HepG2 (cell line): ENCODE measurements around the gene PRODH. TPM values are rescaled to one million over a fixed set of nuclear protein-coding genes. Genes with fewer than 3 reads are reported as not detected.
"Not testable (repeated sequence)": the region's sequence is repeated elsewhere in the genome, so short reads cannot be mapped to it uniquely, and the experiment has no call there.

Source experiments
- ATAC-seq: fragments of 200-7000 bp; cut with Tn5 transposase; 3 replicates; pipeline ENCODE4 v1.9.1; 2020; ENCODE audit warnings: mild to moderate bottlenecking, moderate library complexity
- BruUV-seq: library from RNA; stranded (reverse); fragments of 400-500 nt; replicated peaks from 2 replicates; lab custom pipeline; 2021; lab: Mats Ljungman, UMichigan
- CTCF ChIA-PET: fragments of 300-600 bp; formaldehyde crosslinking; extraction: SDS; loops from one replicate; lab custom pipeline; 2021; ENCODE audit warnings: low total read pairs, inconsistent platforms, low intra/inter-chr PET ratio; lab: Yijun Ruan, JAX
- POLR2A ChIA-PET: fragments of 350-600 bp; sonication (Branson Sonifier 250); formaldehyde crosslinking; loops from one replicate; lab custom pipeline; 2020; ENCODE audit warnings: antibody characterized with exemption, inconsistent platforms; lab: Yijun Ruan, JAX
- DNase-seq: peaks from one replicate; pipeline ENCODE4 v3.0.0-alpha.2; 2015; ENCODE audit warnings: low spot score
- FAIRE-seq: peaks from 3 replicates; lab custom pipeline; 2011; peaks lifted over from hg19 to GRCh38; lab: Jason Lieb, UNC
- H2AFZ ChIP-seq: one replicate; pipeline ENCODE4 v1.6.1; 2011; ENCODE audit warnings: low read length, inconsistent platforms
- H3K27ac ChIP-seq: fragments of 300-600 bp; 3 replicates; pipeline ENCODE4 v1.8.0; 2011; ENCODE audit warnings: mixed run types, mild to moderate bottlenecking, mixed read lengths, low read length, inconsistent platforms; ENCODE audit not compliant: insufficient read depth; ENCODE audit errors: extremely low read length
- H3K27me3 ChIP-seq, 2 experiments: fragments of 200-600 bp in 1 of 2; 2 replicates in 1 of 2; 3 replicates in 1 of 2; pipeline versions ENCODE4 v1.6.0 to v1.8.0; 2011; ENCODE audit warnings: low read length in 2 of 2, mild to moderate bottlenecking in 2 of 2, moderate library complexity in 2 of 2, inconsistent platforms in 1 of 2; ENCODE audit not compliant: insufficient read depth in 2 of 2, control insufficient read depth in 1 of 2
- H3K36me3 ChIP-seq, 2 experiments: fragments of 200-600 bp in 1 of 2; replicated peaks in 1 of 2; 2 replicates in 1 of 2; 3 replicates in 1 of 2; pipeline versions ENCODE4 v1.5.1 to v1.8.0; 2011; ENCODE audit warnings: low read length in 2 of 2, inconsistent platforms in 1 of 2; ENCODE audit not compliant: insufficient read depth in 2 of 2, control insufficient read depth in 1 of 2
- H3K4me1 ChIP-seq: 2 replicates; pipeline ENCODE4 v1.5.1; 2012; ENCODE audit warnings: low read length, inconsistent platforms; ENCODE audit not compliant: insufficient read depth
- H3K4me2 ChIP-seq: 2 replicates; pipeline ENCODE4 v1.6.0; 2011; ENCODE audit warnings: low read depth, low read length, inconsistent platforms
- H3K4me3 ChIP-seq, 3 experiments: fragments of 200-600 bp in 1 of 3; sonication (generic), shearing (Covaris generic) in 1 of 3; replicated peaks in 1 of 3; 2 replicates each; pipeline ENCODE4 v1.5.1; 2011 to 2016; ENCODE audit warnings: low read length in 3 of 3, inconsistent platforms in 2 of 3, low read depth in 2 of 3, mild to moderate bottlenecking in 2 of 3, control low read depth in 1 of 3, mixed read lengths in 1 of 3; ENCODE audit not compliant: insufficient read depth in 1 of 3
- H3K79me2 ChIP-seq: one replicate; pipeline ENCODE4 v1.6.1; 2011; ENCODE audit warnings: low read length, inconsistent platforms; ENCODE audit not compliant: insufficient read depth
- H3K9ac ChIP-seq: 2 replicates; pipeline ENCODE4 v1.6.0; 2011; ENCODE audit warnings: mild to moderate bottlenecking, low read depth, low read length, inconsistent platforms; ENCODE audit not compliant: insufficient read depth
- H3K9me3 ChIP-seq: 2 replicates; pipeline ENCODE4 v1.5.1; 2012; ENCODE audit warnings: mild to moderate bottlenecking, low read length
- H4K20me1 ChIP-seq: 2 replicates; pipeline ENCODE4 v1.6.0; 2011; ENCODE audit warnings: inconsistent platforms, mild to moderate bottlenecking, low read length, moderate library complexity; ENCODE audit not compliant: insufficient read depth
- WGBS: methylation state at CpG from one replicate; pipeline ENCODE4 v1.1.6; 2017; ENCODE audit warnings: low lambda C conversion rate; 5-methylcytosine and 5-hydroxymethylcytosine counted together
- in situ Hi-C: cut with HindIII; loops from 2 replicates; pipeline ENCODE4 v1.10.0; 2017; ENCODE audit warnings: low pct_unique_long_range_greater_than_20kb; ENCODE audit not compliant: extremely low pct_ligation_motif_present
- intact Hi-C: fragments of 100-400 bp; cut with micrococcal nuclease; formaldehyde crosslinking; loops from one replicate; pipeline ENCODE4 v1.10.0; 2022; ENCODE audit not compliant: unreplicated experiment
- polyA plus RNA-seq, 8 experiments: library from polyadenylated mRNA; depleted of rRNA in 3 of 8; stranded (reverse) in 7 of 8; unstranded in 1 of 8; fragments of >200 nt; fragmentation: Illumina TruSeq in 4 of 8; extraction: Trizol in 4 of 8; gene quantifications; 2 replicates each; pipeline versions ENCODE4 v1.2.1 to v1.2.3, GENCODE V29; 2011 to 2016; ENCODE audit warnings: low read depth in 4 of 8, missing spikeins in 1 of 8, mixed read lengths in 1 of 8; ENCODE audit not compliant: insufficient read depth in 1 of 8
- total RNA-seq, 5 experiments: library from RNA; depleted of rRNA; stranded (reverse); fragments of >200 nt; fragmentation: Illumina TruSeq; extraction: Trizol; gene quantifications; 2 replicates each; pipeline ENCODE4 v1.2.3, GENCODE V29; 2016; ENCODE audit warnings: low read depth in 1 of 5
- TF ChIP-seq, protein P1 (sequence below): IDR thresholded peaks from 2 replicates; pipeline ENCODE4 v1.6.1; 2016; ENCODE audit warnings: low read depth, missing genetic modification reagents, missing compliant biosample characterization
- TF ChIP-seq, protein P2 (sequence below): sonication (generic); formaldehyde crosslinking; IDR thresholded peaks from 2 replicates; pipeline ENCODE4 v1.4.0; 2020; ENCODE audit warnings: mild to moderate bottlenecking, missing genetic modification reagents

PRODH gene
- total and polyA plus RNA-seq, 2 of the 13 experiments (the other 11 are each of a cell fraction or from before 2014, with no cell fraction given), result 0.29 to 0.30 TPM

DNA sequence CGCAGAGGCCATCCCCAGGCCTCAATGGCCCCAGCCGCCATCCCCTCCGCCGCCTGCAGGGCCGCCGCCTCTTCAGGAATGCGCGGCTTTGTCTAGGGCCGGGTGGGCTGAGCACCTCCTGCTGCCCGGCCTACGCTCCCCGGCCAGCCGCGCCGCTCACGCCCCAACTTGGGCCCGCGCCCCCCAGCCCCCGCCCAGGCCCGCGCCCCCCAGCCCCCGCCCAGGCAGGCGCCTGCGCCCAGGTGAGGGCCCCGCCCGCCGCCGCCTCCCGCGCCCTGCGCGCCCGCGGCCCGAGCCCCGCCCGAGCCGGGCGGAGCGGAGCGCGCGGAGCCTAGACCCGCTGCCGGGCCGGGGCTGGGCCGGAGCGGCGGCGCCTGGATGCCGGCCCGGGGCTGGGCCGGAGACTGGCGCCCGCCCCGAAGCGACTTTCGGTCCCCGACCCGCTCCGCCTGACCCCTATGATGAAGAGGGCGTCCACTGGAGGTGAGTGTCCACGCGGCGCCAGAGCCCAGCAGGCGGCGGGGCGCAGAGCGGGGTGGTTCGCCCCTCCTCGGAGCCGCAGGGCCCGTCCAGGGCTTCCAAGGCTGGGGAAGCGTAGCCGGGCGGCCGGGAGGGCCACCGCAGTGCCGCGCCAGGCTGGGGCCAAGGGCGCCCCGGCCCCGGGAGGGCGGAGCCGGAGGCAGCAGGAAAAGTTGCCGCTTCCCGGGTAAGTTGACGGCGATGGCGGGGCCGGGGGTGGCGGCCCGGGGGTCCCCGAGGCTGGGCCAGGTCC is 34.3 kb upstream of the PRODH start (continued):
- TF ChIP-seq, protein P1, sequence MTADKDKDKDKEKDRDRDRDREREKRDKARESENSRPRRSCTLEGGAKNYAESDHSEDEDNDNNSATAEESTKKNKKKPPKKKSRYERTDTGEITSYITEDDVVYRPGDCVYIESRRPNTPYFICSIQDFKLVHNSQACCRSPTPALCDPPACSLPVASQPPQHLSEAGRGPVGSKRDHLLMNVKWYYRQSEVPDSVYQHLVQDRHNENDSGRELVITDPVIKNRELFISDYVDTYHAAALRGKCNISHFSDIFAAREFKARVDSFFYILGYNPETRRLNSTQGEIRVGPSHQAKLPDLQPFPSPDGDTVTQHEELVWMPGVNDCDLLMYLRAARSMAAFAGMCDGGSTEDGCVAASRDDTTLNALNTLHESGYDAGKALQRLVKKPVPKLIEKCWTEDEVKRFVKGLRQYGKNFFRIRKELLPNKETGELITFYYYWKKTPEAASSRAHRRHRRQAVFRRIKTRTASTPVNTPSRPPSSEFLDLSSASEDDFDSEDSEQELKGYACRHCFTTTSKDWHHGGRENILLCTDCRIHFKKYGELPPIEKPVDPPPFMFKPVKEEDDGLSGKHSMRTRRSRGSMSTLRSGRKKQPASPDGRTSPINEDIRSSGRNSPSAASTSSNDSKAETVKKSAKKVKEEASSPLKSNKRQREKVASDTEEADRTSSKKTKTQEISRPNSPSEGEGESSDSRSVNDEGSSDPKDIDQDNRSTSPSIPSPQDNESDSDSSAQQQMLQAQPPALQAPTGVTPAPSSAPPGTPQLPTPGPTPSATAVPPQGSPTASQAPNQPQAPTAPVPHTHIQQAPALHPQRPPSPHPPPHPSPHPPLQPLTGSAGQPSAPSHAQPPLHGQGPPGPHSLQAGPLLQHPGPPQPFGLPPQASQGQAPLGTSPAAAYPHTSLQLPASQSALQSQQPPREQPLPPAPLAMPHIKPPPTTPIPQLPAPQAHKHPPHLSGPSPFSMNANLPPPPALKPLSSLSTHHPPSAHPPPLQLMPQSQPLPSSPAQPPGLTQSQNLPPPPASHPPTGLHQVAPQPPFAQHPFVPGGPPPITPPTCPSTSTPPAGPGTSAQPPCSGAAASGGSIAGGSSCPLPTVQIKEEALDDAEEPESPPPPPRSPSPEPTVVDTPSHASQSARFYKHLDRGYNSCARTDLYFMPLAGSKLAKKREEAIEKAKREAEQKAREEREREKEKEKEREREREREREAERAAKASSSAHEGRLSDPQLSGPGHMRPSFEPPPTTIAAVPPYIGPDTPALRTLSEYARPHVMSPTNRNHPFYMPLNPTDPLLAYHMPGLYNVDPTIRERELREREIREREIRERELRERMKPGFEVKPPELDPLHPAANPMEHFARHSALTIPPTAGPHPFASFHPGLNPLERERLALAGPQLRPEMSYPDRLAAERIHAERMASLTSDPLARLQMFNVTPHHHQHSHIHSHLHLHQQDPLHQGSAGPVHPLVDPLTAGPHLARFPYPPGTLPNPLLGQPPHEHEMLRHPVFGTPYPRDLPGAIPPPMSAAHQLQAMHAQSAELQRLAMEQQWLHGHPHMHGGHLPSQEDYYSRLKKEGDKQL (CRISPR knock-in tag), result no peak
- TF ChIP-seq, protein P2, sequence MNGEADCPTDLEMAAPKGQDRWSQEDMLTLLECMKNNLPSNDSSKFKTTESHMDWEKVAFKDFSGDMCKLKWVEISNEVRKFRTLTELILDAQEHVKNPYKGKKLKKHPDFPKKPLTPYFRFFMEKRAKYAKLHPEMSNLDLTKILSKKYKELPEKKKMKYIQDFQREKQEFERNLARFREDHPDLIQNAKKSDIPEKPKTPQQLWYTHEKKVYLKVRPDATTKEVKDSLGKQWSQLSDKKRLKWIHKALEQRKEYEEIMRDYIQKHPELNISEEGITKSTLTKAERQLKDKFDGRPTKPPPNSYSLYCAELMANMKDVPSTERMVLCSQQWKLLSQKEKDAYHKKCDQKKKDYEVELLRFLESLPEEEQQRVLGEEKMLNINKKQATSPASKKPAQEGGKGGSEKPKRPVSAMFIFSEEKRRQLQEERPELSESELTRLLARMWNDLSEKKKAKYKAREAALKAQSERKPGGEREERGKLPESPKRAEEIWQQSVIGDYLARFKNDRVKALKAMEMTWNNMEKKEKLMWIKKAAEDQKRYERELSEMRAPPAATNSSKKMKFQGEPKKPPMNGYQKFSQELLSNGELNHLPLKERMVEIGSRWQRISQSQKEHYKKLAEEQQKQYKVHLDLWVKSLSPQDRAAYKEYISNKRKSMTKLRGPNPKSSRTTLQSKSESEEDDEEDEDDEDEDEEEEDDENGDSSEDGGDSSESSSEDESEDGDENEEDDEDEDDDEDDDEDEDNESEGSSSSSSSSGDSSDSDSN (CRISPR knock-in tag), result peak; percentile 44; the same call in 1 of the 2 replicates

DNA sequence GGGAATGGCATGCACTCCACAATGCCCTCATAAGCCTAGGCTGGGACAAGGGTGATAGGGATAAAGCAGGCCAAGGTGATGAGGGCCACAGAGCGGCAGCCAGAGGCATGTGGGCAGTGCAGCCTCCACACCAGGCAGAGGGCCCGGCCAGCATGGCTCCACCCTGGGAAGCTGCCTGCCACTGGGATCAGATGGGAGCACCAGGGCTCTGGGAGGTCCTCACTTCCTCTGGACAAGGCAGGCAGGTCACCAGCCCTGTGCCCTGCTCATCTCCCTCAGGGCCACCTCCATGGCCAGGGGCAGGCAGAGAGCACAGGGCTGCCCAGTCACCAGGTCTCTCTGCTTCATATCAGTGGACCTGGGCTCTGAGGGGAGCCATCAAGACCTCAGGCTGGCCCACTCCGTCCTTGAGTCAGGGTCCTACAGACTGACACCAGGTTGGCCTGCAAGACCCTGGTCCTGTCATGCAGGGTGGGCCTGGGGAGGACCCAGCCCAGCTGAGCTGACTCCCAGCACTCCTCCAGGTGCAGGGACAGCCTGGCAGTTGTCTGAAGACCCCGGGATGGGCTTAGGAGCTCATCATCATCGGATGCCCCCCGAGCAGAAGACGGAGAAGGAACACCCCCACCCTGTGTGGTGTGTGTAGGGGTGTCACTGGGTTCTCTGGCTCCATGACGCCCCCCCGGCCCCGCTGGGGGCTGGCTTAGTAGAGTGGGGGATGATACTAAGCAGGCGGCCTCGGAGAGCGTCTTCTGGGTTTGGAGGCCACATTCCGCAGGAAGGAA is 33.3 kb upstream of the PRODH start:
- Histone ChIP-seq H3K4me1 (peaks cover 14% of the 10 kb centered on the region), H3K27me3 (peaks cover 1 to 15% of the 10 kb centered on the region in 2 experiments; a peak in 3 of 5 replicates)
- H3K36me3 ChIP-seq, H3K4me3 ChIP-seq, CTCF ChIA-PET, H3K27ac ChIP-seq, FAIRE-seq, BruUV-seq, H3K79me2 ChIP-seq, intact Hi-C loops, H4K20me1 ChIP-seq, DNase-seq, POLR2A ChIA-PET, ATAC-seq, H2AFZ ChIP-seq, H3K9me3 ChIP-seq, H3K9ac ChIP-seq, H3K4me2 ChIP-seq: not testable (repeated sequence)
- in situ Hi-C loops, result loop anchor here (25.0 kb wide), 2 partner anchors 1193 to 1318 kb away; partner anchors contain the start of gene CCDC188
- 69% methylated on average over 11 of the region's 14 CpGs for WGBS
